Calu3 (cell line): ENCODE data around the gene CBX4. TPM values are rescaled to one million over a fixed set of nuclear protein-coding genes. Genes with fewer than 3 reads are reported as not detected.
A peak's percentile ranks its signal among the peaks of the same experiment; 100 is the strongest.

Experiments
- BruUV-seq: library from RNA; stranded (reverse); fragments of 400-500 nt; replicated peaks from 2 replicates; lab custom pipeline; 2021; lab: Mats Ljungman, UMichigan
- CTCF ChIA-PET: fragments of 300-600 bp; sonication (Branson Sonifier 250); formaldehyde crosslinking; loops from one replicate; lab custom pipeline; 2022; ENCODE audit warnings: antibody characterized with exemption; lab: Charles Lee
- DNase-seq: peaks from one replicate; pipeline ENCODE4 v3.0.0; 2022
- H3K27ac Mint-ChIP-seq: one replicate; pipeline ENCODE4 v1.8.0; 2022; ENCODE audit warnings: mixed read lengths; ENCODE audit not compliant: unreplicated experiment
- H3K27me3 Mint-ChIP-seq: one replicate; pipeline ENCODE4 v1.8.0; 2022; ENCODE audit warnings: mixed read lengths; ENCODE audit not compliant: unreplicated experiment
- H3K36me3 Mint-ChIP-seq: one replicate; pipeline ENCODE4 v1.8.0; 2022; ENCODE audit warnings: mild to moderate bottlenecking, moderate library complexity, mixed read lengths; ENCODE audit not compliant: insufficient read depth, unreplicated experiment
- H3K4me1 Mint-ChIP-seq: one replicate; pipeline ENCODE4 v1.8.0; 2022; ENCODE audit warnings: mild to moderate bottlenecking, low read depth, mixed read lengths; ENCODE audit not compliant: unreplicated experiment
- H3K4me3 Mint-ChIP-seq: one replicate; pipeline ENCODE4 v1.8.0; 2022; ENCODE audit warnings: mild to moderate bottlenecking, low read depth, moderate library complexity, mixed read lengths; ENCODE audit not compliant: unreplicated experiment
- H3K9me3 Mint-ChIP-seq: one replicate; pipeline ENCODE4 v1.8.0; 2022; ENCODE audit warnings: low read depth, mixed read lengths; ENCODE audit not compliant: unreplicated experiment
- intact Hi-C: fragments of 100-400 bp; cut with micrococcal nuclease; formaldehyde crosslinking; loops from one replicate; pipeline ENCODE4 v1.10.0; 2022; ENCODE audit not compliant: unreplicated experiment
- total RNA-seq: library from RNA; stranded (reverse); gene quantifications from 2 replicates; pipeline ENCODE4 v1.2.3, GENCODE V29; 2022
- TF ChIP-seq, protein P1 (sequence below): fragments of 200-600 bp; IDR thresholded peaks from one replicate; pipeline ENCODE4 v1.8.0; 2022; ENCODE audit warnings: antibody characterized with exemption; ENCODE audit not compliant: unreplicated experiment

Gene CBX4
- total RNA-seq, 1 experiment from 2014 or later = 40.2 TPM

DNA sequence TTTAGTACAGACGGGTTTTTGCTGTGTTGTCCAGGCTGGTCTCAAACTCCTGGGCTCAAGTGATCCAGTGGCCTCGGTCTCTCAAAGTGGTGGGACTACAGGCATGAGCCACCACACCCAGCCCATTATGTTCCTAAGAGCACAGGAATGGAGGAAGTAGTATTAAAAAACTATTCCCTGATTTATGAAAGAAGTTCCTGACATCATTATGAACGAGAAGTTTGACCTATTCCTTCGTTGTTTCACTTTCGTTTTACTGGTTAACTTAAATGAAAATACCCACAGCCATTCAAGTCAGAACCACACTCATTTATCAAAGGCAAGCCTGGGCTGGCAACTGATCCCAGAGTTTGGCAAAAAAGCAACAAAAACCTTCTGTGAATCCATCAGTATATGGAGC is 13.5 kb upstream of the CBX4 start:
- H3K4me1 Mint-ChIP-seq = peaks cover 30% of the 10 kb centered on the region
- TF ChIP-seq, protein P1, sequence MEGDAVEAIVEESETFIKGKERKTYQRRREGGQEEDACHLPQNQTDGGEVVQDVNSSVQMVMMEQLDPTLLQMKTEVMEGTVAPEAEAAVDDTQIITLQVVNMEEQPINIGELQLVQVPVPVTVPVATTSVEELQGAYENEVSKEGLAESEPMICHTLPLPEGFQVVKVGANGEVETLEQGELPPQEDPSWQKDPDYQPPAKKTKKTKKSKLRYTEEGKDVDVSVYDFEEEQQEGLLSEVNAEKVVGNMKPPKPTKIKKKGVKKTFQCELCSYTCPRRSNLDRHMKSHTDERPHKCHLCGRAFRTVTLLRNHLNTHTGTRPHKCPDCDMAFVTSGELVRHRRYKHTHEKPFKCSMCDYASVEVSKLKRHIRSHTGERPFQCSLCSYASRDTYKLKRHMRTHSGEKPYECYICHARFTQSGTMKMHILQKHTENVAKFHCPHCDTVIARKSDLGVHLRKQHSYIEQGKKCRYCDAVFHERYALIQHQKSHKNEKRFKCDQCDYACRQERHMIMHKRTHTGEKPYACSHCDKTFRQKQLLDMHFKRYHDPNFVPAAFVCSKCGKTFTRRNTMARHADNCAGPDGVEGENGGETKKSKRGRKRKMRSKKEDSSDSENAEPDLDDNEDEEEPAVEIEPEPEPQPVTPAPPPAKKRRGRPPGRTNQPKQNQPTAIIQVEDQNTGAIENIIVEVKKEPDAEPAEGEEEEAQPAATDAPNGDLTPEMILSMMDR = no peak
- H3K27ac Mint-ChIP-seq = peak overlapping the region; percentile 74
- peak overlapping the region; percentile 35 for H3K4me3 Mint-ChIP-seq
- peaks cover 21% of the 10 kb centered on the region for H3K27me3 Mint-ChIP-seq
- CTCF ChIA-PET = no interaction called here
- no peaks in the 10 kb centered on the region for H3K9me3 Mint-ChIP-seq
- no TSS peak for BruUV-seq
- H3K36me3 Mint-ChIP-seq = peaks cover 10% of the 10 kb centered on the region
- intact Hi-C loops = loop anchor here (5.0 kb wide), 3 partner anchors 45 to 140 kb away; no protein-coding TSS in a partner anchor
- peak; percentile 56 for DNase-seq

DNA sequence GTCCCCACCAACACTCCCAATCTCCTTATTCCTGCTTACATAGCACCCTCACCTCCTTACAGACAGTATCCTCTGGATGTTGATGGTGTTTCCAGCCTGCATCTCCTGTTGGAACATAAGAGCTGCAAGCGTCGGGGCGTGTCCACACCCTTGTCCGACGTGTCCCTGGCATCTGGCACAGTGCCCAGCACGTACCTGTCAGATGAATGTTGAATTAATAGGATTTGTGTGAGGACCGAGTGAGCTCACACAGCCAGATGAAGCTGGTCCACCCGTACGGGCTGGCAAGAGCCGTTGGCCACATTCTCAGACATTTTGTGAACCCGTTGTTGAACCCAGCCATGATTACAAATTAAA is 12.2 kb upstream of the CBX4 start:
- DNase-seq = peak; percentile 92
- peaks cover 17% of the 10 kb centered on the region for H3K27me3 Mint-ChIP-seq
- H3K9me3 Mint-ChIP-seq = no peaks in the 10 kb centered on the region
- peak overlapping the region; percentile 86 for H3K27ac Mint-ChIP-seq
- CTCF ChIA-PET = interaction anchor here (0.6 to 1.8 kb wide), 8 partner anchors 12 to 149 kb away, joined by 3 to 10 read pairs (median 4); partner anchors contain the start of gene CBX4
- intact Hi-C loops = loop anchor here (5.0 kb wide), 3 partner anchors 44 to 141 kb away; no protein-coding TSS in a partner anchor
- H3K4me3 Mint-ChIP-seq = peak overlapping the region; percentile 4
- peaks cover 30% of the 10 kb centered on the region for H3K4me1 Mint-ChIP-seq
- H3K36me3 Mint-ChIP-seq = peaks cover 10% of the 10 kb centered on the region
- TF ChIP-seq, protein P1 = no peak
- BruUV-seq = no TSS peak

DNA sequence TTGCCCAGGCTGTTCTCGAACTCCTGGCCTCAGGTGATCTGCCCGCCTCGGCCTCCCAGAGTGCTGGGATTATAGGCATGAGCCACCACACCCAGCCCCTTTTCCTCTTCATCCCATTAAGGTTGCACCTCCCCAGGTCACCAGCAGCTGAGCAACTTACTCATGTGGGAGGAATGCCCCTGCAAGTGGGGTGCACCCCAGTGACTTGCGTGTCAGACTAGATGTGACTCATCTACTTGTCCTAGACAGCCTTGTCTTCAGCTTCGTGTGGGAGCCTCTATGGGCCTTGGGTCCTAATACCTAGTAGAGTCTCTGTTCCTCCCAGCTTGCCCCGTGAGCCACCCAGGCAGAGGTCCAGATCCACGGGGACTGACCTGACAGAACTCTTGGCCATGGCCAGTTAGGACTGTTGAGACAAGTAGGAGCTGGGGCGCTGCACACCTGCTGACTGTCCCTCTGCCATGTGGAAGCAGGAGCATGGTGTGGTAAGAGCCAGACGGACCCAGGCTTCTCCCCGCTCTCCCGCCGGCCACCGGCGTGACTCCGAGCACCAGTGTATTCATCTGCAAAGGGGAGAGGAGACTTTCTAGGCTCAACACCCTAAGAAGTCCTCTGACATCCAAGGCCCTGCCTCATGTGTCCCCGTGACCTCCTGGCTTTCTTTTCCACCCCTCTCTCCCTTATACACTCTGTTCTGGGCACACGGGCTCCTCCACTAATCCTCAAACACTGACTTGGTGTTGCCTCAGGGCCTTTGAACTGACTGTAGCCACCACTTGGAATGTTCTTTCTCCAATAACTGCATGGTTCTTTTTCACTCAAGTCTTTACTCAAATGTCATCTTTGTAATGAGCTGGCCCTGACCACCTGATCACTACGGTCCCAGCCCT is 11.6 kb upstream of the CBX4 start:
- H3K27me3 Mint-ChIP-seq = peaks cover 10% of the 10 kb centered on the region

DNA sequence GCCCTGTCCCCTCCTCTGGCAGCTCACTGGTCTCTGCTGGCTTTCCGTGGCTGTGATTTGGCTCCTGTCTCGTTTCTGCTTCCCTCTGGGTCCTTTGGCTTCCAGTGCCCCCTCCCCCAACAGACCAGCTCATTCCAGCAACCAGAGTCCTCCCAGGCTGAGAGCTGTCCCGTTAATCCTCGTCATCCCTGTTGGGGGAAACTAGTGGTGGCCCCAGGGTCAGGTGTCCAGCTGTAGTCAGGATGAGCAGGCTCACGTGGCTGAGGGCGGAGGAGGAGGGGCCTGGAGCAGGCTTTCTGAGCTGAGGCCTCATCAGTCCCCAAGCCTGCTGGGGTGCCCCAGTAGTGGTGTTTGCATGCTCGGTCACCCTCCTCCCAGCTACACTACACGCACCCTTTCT is 10.7 kb upstream of the CBX4 start:
- H3K27me3 Mint-ChIP-seq = peaks cover 2% of the 10 kb centered on the region
- BruUV-seq = no TSS peak
- no peaks in the 10 kb centered on the region for H3K9me3 Mint-ChIP-seq
- no peak for DNase-seq
- H3K4me3 Mint-ChIP-seq = no peak overlapping the region
- CTCF ChIA-PET = interaction anchor here (0.6 kb wide), 2 partner anchors 23 to 756 kb away, joined by 3 to 7 read pairs; no protein-coding TSS in a partner anchor
- H3K36me3 Mint-ChIP-seq = peaks cover 10% of the 10 kb centered on the region
- no peak overlapping the region for H3K27ac Mint-ChIP-seq
- intact Hi-C loops = loop anchor here (5.0 kb wide), 3 partner anchors 43 to 142 kb away; no protein-coding TSS in a partner anchor
- TF ChIP-seq, protein P1 = no peak
- peaks cover 30% of the 10 kb centered on the region for H3K4me1 Mint-ChIP-seq

More for the DNA sequence above, 11.6 kb upstream of the CBX4 start:
- Mint-ChIP-seq H3K4me3 (peak overlapping the region; percentile 4), H3K9me3 (no peaks in the 10 kb centered on the region), H3K27ac (peak overlapping the region; percentile 86), H3K4me1 (peaks cover 30% of the 10 kb centered on the region), H3K36me3 (peaks cover 10% of the 10 kb centered on the region)
- intact Hi-C loops = loop anchor here (5.0 kb wide), 3 partner anchors 44 to 141 kb away; no protein-coding TSS in a partner anchor
- peak; percentile 74 for DNase-seq
- BruUV-seq = no TSS peak
- CTCF ChIA-PET = interaction anchor here (0.6 to 1.8 kb wide), 9 partner anchors 12 to 757 kb away, joined by 3 to 10 read pairs (median 4); partner anchors contain the start of gene CBX4
- TF ChIP-seq, protein P1 = no peak
